ENCODE measurements around the gene DIAPH3.

DIAPH3 gene

DNA sequence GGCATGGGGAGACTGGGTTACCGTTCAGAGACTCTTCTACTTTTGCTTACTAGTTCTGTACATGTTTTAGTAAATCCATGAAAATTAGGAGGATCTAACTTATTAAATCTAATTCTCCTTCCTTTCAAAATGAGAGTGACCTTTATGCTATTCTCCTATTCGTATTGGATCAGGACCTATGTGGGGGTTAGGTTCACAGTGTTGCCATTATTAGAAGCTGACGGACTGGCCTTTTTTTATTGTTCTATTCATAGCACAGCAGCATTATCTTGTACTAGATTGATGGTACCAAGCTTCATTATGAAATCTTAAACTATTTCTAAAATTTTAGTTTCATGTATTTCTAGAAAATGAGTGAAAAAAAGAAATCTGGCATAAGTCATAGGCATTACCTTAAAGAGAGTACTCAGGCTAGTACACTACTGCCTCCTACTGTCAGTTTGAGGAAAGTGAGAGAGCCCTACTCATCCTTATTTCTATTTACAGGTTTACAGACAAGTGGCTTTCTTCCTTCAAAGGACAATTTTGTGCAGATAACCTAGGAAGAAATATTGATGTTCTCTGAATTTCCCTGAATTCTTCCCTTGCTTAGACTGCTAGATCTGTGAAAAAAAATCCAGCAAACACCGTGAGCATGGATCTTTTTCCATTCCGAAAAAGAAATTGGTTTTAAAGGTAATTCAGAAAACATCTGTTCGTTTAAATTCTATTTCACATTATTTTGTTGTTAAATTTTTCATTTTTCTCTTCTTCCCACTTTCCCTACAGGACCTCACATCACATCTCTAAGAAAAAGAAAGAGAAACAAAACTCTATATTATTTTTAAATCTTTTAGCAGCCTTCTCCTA lies 485.5 kb downstream of the DIAPH3 start:
- Histone ChIP-seq H3K27ac (no peak overlapping the region), H3K4me3 (no peak overlapping the region), H3K9me3 (no peaks in the 10 kb centered on the region), H3K27me3 (no peaks in the 10 kb centered on the region), H3K4me1 (peaks cover 31% of the 10 kb centered on the region), H3K36me3 (no peaks in the 10 kb centered on the region), H3K9ac (no peak overlapping the region), H3K4me2 (0 out of 2 replicates have a peak overlapping the region, but pooled peaks have one; percentile 4), H4K20me1 (no peaks in the 10 kb centered on the region)
- no peak for TF ChIP-seq Cebpa-rat (IDR thresholded peaks at IDR 0.05)

DNA sequence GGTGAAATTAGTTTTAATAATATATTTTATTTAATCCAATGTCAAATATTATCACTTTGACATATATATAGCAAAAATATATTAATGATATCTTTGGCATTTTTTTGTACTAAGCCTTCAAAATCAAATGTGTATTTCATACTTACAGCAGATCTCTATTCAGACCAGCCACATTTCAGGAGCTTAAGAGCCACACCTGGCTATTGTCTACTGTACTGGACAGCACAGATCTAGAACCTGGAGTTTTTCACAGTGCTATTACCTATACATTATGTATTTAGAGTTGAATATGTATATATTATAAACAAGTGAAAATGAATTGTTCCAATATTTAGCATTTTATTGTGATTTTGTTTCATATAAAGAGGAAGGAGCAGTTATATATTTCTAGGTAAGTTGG lies 486.3 kb downstream of the DIAPH3 start:
- H4K20me1 ChIP-seq: no peaks in the 10 kb centered on the region
- no peak overlapping the region for H3K27ac ChIP-seq
- no peaks in the 10 kb centered on the region for H3K36me3 ChIP-seq

DNA sequence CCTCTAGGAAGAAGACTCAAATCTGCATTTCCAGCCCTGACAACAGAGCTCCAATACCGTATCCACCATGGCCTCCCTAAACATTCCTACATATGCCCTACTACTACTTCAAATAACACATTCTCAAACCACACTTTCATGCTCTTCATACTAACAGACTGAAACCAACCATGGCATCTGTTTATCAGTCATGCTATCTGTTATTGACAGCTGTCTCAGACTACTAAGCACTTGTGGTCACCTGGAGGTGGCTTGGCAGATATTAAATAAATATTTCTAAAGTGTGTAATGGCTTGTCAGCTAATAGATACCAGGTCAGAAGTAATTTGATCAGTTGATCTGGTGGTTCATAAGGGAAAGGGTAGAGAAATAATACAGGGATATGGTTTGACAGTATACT lies 489.1 kb downstream of the DIAPH3 start:
- Histone ChIP-seq H3K36me3 (no peaks in the 10 kb centered on the region), H3K4me2 (peak overlapping the region; percentile 79), H3K27ac (no peak overlapping the region), H4K20me1 (no peaks in the 10 kb centered on the region), H3K9me3 (peaks cover 12% of the 10 kb centered on the region), H3K4me3 (no peak overlapping the region), H3K4me1 (peaks cover 65% of the 10 kb centered on the region), H3K9ac (no peak overlapping the region), H3K27me3 (no peaks in the 10 kb centered on the region)
- no peak for TF ChIP-seq Cebpa-rat (IDR thresholded peaks at IDR 0.05)

More for the DNA sequence above, 486.3 kb downstream of the DIAPH3 start:
- peaks cover 38% of the 10 kb centered on the region for H3K4me1 ChIP-seq
- no peak overlapping the region for H3K9ac ChIP-seq
- H3K4me2 ChIP-seq: no peak overlapping the region
- no peaks in the 10 kb centered on the region for H3K9me3 ChIP-seq
- no peaks in the 10 kb centered on the region for H3K27me3 ChIP-seq
- H3K4me3 ChIP-seq: no peak overlapping the region
- no peak for TF ChIP-seq Cebpa-rat (IDR thresholded peaks at IDR 0.05)

DNA sequence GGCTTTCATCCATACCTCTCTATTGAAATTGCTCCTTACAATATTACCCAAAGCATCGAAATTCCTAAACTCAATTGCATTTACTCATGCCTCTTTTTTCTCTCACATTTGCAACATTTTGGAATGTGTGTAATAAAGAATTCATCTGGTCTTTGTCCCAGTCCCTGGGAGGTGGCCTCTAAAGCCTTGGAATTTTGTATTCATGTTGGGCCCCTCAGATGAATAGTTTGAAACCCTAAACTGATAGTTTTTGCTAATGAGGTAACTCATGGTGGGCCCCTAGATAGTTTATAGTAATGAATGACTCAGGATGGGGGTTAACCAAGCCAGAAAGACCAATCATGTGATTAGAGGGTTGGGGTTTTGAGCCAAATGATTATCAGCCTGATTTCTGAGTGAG lies 490.4 kb downstream of the DIAPH3 start:
- Histone ChIP-seq H3K4me3 (no peak overlapping the region), H3K9ac (no peak overlapping the region), H3K9me3 (peaks cover 17% of the 10 kb centered on the region), H3K4me2 (peak overlapping the region; percentile 79), H4K20me1 (no peaks in the 10 kb centered on the region), H3K36me3 (no peaks in the 10 kb centered on the region), H3K27me3 (no peaks in the 10 kb centered on the region), H3K4me1 (peaks cover 65% of the 10 kb centered on the region), H3K27ac (peak overlapping the region; percentile 66)
- TF ChIP-seq Cebpa-rat (IDR thresholded peaks at IDR 0.05): no peak

DNA sequence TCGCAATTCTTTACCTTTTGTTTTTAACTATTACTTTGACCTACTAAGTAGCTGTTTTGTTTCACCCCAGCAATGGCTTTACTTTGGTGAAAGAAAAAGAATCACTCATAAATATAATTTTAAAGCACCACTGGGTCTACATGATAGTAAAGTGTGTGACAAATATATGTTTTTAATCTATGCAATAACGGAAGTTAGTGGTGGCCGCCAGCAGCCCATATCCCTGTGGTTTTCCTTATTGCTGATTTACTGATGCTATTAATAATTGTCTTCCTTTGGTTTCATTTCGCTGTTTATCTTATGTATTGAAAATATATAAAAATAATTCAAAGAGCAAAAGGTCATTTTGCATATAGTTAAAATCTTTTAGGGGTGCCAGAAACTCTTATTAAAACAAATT lies 491.3 kb downstream of the DIAPH3 start:
- TF ChIP-seq Cebpa-rat (IDR thresholded peaks at IDR 0.05): no peak
- Histone ChIP-seq H3K4me1 (peaks cover 61% of the 10 kb centered on the region), H3K36me3 (no peaks in the 10 kb centered on the region), H3K4me2 (peak overlapping the region; percentile 79), H3K9ac (0 out of 2 replicates have a peak overlapping the region, but pooled peaks have one; percentile 13), H3K27ac (peak overlapping the region; percentile 66), H4K20me1 (no peaks in the 10 kb centered on the region), H3K4me3 (peak overlapping the region; percentile 49; the same call in 1 of the 2 replicates), H3K27me3 (no peaks in the 10 kb centered on the region), H3K9me3 (peaks cover 17% of the 10 kb centered on the region)

DNA sequence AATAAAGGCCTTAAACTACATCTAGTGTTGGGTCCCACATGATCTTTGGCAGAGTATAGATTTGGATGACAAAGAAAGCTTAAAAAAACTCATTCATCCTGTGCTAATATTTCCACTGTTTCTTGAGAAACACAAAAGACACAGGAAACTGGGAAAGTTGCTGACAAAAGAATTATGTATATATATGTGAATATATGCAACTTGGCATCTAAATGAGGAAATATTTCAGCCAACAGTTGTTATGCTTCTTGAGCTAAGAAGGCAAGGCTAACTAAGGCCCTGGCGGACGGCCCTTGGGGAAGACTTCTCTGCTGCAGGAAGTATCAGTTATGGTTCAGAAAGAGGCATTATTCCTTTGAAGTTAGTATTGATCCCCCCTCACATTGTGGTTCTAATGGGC lies 491.8 kb downstream of the DIAPH3 start:
- peak overlapping the region; percentile 66 for H3K27ac ChIP-seq
- H3K36me3 ChIP-seq: no peaks in the 10 kb centered on the region
- no peaks in the 10 kb centered on the region for H4K20me1 ChIP-seq
- peak overlapping the region; percentile 49; the same call in 1 of the 2 replicates for H3K4me3 ChIP-seq
- peaks cover 64% of the 10 kb centered on the region for H3K4me1 ChIP-seq
- H3K9me3 ChIP-seq: peaks cover 17% of the 10 kb centered on the region
- 0 out of 2 replicates have a peak overlapping the region, but pooled peaks have one; percentile 13 for H3K9ac ChIP-seq
- no peak for TF ChIP-seq Cebpa-rat (IDR thresholded peaks at IDR 0.05)
- peak overlapping the region; percentile 79 for H3K4me2 ChIP-seq
- no peaks in the 10 kb centered on the region for H3K27me3 ChIP-seq

DNA sequence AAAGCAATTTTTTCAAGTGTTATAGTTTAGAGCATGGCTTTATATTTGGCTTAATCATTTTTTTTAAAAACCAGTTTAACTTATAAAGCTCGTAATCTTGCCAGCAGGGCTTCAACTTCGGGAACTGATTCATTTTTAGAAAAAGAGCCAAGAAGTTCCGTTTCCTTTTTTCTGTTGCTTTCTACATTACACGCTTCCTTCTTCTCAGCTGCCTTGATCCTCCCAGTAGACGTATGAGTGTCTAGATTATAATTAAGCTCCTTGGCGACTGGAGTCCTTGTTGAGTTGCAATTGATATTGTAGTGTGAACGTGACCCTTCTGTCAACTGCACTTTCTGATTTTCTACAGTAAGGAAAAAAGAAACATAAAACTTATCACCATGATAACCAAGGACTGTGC lies 497.2 kb downstream of the DIAPH3 start:
- peaks cover 31% of the 10 kb centered on the region for H3K4me1 ChIP-seq
- peak overlapping the region; percentile 37; the same call in 1 of the 2 replicates for H3K27ac ChIP-seq
- TF ChIP-seq Cebpa-rat (IDR thresholded peaks at IDR 0.05): no peak

DNA sequence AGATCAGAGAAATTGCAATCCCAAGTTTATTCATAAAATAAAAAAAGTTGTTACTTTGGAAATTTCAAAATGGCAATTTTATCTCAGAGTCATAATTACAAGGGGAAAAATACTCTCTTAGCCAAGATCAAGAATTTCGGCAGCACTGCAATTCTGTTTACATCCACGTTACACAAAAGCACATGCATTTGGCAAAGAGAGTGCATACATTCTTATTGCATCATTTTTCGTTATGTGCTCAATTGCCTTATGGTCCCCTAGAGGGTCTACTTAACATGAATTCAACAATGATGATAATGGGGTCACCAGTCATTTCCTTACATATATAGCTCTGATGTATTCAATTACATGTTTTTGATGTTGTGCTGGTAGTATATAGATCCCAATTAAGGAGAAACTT lies 498.0 kb downstream of the DIAPH3 start:
- Histone ChIP-seq H3K27me3 (no peaks in the 10 kb centered on the region), H3K9me3 (peaks cover 27% of the 10 kb centered on the region), H3K36me3 (peaks cover 18% of the 10 kb centered on the region), H3K9ac (no peak overlapping the region), H3K4me2 (peak overlapping the region; percentile 40; the same call in 1 of the 2 replicates), H4K20me1 (no peaks in the 10 kb centered on the region), H3K4me1 (peaks cover 23% of the 10 kb centered on the region), H3K4me3 (no peak overlapping the region), H3K27ac (no peak overlapping the region)
- TF ChIP-seq Cebpa-rat (IDR thresholded peaks at IDR 0.05): no peak

More for the DNA sequence above, 497.2 kb downstream of the DIAPH3 start:
- H3K4me2 ChIP-seq: peak overlapping the region; percentile 40
- H3K36me3 ChIP-seq: peaks cover 18% of the 10 kb centered on the region
- H3K4me3 ChIP-seq: no peak overlapping the region; the same call in 1 of the 2 replicates
- H4K20me1 ChIP-seq: no peaks in the 10 kb centered on the region
- H3K27me3 ChIP-seq: no peaks in the 10 kb centered on the region
- no peak overlapping the region for H3K9ac ChIP-seq
- peaks cover 28% of the 10 kb centered on the region for H3K9me3 ChIP-seq

DNA sequence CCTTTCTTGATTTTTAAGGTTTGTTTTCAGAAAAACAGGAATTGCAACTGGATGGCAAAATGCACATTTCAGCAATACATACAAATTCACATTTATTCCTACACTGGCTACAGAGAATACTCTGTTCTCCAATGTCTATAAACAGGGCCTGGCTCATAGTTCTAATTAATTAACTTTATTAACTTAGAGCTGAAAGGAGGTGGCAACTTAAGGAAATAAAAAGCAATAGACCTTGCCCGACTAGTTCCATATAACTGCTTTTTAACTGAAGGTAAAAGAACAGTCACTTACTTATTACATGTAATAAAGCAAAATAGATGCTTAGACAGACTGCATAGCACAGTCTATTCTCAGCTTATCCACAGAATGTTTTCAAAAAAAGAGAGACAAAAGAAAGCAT lies 498.5 kb downstream of the DIAPH3 start:
- H3K4me1 ChIP-seq: peaks cover 18% of the 10 kb centered on the region
- no peak overlapping the region for H3K4me3 ChIP-seq
- H3K27me3 ChIP-seq: no peaks in the 10 kb centered on the region
- peaks cover 18% of the 10 kb centered on the region for H3K36me3 ChIP-seq
- no peak for TF ChIP-seq Cebpa-rat (IDR thresholded peaks at IDR 0.05)
- no peaks in the 10 kb centered on the region for H4K20me1 ChIP-seq
- no peak overlapping the region for H3K27ac ChIP-seq
- H3K9ac ChIP-seq: no peak overlapping the region
- peaks cover 22% of the 10 kb centered on the region for H3K9me3 ChIP-seq
- H3K4me2 ChIP-seq: no peak overlapping the region

DNA sequence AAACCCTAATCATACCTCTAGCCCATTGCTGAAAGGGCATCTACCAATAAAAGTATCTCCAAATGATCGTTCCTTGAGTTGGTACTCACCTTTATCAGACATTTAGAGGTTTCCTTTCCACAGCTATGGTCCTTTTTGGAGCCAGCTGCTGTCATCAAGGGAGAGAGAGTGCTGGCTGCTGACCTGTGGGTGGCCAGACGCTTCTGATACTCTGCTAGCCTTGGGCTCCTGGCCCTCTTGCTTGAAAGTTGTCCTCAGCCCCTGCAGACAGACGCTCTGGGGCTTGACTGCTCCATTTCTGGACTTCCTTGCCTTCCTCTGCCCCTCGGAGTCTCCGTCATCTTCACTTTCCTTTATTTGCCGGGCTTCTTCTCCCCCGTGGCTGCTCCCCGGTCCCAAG lies 499.1 kb downstream of the DIAPH3 start:
- Histone ChIP-seq H4K20me1 (no peaks in the 10 kb centered on the region), H3K9me3 (peaks cover 16% of the 10 kb centered on the region), H3K4me3 (no peak overlapping the region), H3K27me3 (no peaks in the 10 kb centered on the region), H3K9ac (no peak overlapping the region), H3K4me1 (peaks cover 13% of the 10 kb centered on the region), H3K36me3 (peaks cover 18% of the 10 kb centered on the region), H3K27ac (no peak overlapping the region), H3K4me2 (no peak overlapping the region)
- TF ChIP-seq Cebpa-rat (IDR thresholded peaks at IDR 0.05): no peak
